Mesenteric fat pad (tissue), 1 donor: ENCODE results near the gene IFNG. TPM values are rescaled to one million over a fixed set of nuclear protein-coding genes. Genes with fewer than 3 reads are reported as not detected.

Experiments used
- DNase-seq: peaks from one replicate; pipeline ENCODE4 v3.0.0-alpha.2; 2020; ENCODE audit warnings: low spot score
- total RNA-seq: library from RNA; stranded (reverse); fragmentation: NEBNext Ultra II Directional; extraction: Animal tissue kit (Norgen Biotek cat#: 25700); gene quantifications from one replicate; pipeline ENCODE4 v1.2.1, GENCODE V29; 2021
- donor health status: DM: yes; HTN: yes; CAD: no.

IFNG gene
- total RNA-seq, 1 donor from 2014 or later = not detected

- DNase-seq = no peak
Measured at GRCh38 chr12:68169213-68169889, 9.8 kb upstream of the IFNG start.

GRCh38 chr12:68166317-68166831 is 6.8 kb upstream of the IFNG start:
- no peak for DNase-seq

DNA sequence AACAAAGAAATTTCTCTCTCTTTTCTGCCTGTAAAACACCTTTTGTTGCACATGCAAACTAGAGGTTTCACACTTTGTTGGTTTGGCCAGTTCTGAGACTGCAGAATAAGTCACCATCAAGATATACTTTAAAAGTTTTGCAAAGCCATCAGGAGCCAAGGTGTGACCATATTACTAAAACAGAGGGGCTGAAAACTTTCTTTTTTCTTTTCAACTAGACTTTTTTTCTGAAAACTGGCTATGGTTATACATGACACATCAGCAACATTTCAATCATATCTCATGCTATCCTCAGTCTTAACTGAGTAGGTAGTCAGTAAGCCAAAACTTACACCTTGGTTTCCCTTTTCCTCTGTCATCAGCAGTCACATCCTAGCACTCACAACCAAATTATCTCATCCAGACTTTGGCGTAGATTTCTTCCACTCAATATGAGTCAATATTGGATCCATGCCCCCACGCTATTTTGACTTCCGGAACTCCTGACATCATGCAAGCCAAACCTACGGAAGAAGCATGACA is 4.1 kb upstream of the IFNG start:
- DNase-seq = no peak

DNA sequence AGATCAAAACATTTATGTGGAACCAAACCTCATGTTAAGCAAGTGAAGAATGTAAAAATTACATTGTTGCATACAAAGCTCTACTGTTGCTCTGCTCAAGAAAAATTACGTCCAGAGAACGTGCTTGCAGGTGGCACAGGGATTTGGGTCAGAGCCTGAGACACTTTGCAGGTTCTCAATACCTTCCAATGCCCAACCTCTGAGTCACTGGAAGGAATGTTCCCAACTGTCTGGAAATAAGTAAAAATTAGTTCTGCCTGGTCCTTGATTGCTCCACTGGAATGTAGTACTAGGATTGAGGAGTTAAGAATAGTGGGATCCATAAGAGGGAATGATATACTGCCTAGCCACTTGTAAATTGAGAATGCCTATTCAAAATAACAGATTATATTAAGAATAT is 2.8 kb upstream of the IFNG start:
- DNase-seq = no peak

GRCh38 chr12:68158432-68158831 is 1.1 kb downstream of the IFNG start:
- no peak for DNase-seq

GRCh38 chr12:68157380-68157779 is 2.2 kb downstream of the IFNG start:
- no peak for DNase-seq

GRCh38 chr12:68156636-68157035 is 2.9 kb downstream of the IFNG start:
- no peak for DNase-seq

GRCh38 chr12:68154779-68155178 is 4.8 kb downstream of the IFNG start:
- no peak for DNase-seq

GRCh38 chr12:68148261-68148951 is 11.1 kb downstream of the IFNG start:
- DNase-seq = no peak

- no peak for DNase-seq
Measured at GRCh38 chr12:68140556-68140955, 19.0 kb downstream of the IFNG start.

- no peak for DNase-seq
Measured at GRCh38 chr12:68139941-68140340, 19.6 kb downstream of the IFNG start.

GRCh38 chr12:68139001-68139400 is 20.5 kb downstream of the IFNG start:
- DNase-seq = no peak

GRCh38 chr12:68138480-68138879 is 21.1 kb downstream of the IFNG start:
- no peak for DNase-seq

DNA sequence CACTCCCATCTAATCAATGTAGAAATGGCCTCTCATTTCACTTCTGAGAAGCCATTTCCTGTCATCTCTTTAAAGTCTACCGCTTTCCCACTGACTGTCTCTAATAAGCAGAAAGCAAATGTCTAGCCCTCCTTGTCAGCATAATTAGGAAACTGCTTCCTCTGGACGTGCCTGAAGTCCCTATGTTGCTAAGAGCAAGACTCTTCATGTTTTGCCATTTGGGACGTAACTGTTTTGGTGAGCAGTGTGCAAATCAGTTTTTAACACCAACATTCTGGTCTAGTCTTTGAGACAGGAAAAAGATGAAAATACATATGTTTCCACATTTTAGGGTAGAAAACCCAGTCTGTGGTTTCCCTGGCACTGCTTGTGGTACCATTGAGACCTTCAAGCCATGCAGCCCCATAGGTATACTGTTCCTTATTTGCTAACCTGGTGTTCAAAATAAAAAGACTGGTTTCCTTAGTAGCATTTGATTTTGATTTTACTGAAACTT is 22.2 kb downstream of the IFNG start:
- DNase-seq = no peak

GRCh38 chr12:68135520-68135919 is 24.0 kb downstream of the IFNG start:
- no peak for DNase-seq

DNA sequence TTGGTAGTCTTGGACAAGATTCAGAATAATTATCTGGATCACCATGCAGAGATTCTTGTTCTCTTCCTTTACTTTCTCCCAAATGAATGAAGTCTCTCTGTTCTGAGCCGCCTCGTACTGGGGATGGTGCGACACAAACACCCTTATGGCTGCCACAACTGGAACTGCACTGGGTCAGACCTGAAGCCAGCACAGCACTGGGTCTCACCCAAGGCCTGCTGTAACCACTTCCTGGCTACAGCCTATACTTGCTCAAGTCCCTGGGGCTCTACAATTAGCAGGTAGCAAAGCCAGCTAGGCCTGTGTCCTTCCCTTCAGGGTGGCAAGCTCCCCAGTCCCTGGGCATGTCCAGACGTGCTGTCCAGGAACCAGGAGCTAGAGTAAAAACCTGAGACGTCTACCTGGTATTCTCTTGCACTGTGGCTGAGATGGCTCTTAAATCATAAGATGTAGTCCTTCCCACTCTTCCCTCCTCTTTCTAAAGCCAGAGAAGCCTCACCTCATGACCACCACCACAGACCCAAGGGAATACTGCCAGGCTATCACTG is 27.6 kb downstream of the IFNG start:
- no peak for DNase-seq

DNA sequence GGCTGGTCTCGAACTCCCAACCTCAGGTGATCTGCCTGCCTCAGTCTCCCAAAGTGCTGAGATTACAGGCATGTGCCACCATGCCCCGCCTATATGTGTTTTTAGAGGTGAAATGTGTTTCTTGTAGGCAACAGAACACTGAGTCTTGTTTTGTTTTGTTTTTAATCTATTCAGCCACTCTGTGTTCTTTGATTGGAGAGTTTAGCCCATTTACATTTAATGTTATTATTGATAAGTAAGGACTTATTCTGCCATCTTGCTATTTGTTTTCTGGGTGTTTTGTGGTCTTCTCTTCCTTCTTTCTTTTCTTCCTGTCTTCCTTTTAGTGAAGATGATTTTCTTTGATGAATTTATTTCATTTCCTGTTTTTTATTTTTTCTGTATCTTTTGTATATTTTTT is 29.6 kb downstream of the IFNG start:
- DNase-seq = no peak

- DNase-seq = no peak
Measured at GRCh38 chr12:68122236-68122920, 37.2 kb downstream of the IFNG start.

DNA sequence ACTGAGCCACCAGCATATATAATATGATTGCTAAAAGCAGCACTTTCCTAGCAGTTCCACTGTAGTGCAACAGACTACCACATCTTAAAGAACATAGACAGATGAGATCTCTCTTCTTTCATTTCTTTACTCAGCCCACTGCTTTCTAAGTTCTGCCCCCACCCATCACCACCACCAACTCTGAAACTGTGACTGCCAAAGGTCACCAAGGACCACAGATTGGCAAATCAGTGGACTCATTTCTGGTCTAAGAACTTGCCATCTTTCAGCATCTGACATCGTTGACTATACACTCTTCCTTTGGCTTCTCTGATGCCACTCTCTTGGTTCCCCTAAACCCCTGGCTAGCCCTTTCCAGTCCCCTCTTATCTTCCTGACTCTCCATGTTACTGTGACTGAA is 38.4 kb downstream of the IFNG start:
- DNase-seq = no peak

GRCh38 chr12:68119724-68120211 is 39.8 kb downstream of the IFNG start:
- DNase-seq = no peak

DNA sequence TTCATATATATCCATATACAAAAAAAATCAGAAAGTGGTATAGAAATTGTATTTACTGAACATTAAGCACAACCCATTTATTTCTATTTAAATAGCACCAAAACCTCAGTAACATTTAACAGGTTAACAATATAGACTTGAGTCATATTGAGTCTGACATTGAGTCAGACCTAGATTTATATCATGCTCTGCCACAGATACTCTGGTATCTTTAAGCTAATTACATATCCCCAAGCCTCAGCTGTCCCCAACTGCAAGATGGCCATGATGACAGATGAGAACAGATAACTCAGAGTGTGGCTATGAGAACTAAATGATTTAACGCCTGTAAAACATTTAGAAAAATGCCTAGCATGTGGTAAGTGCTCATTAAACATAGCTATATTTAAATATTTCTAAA is 40.3 kb downstream of the IFNG start:
- no peak for DNase-seq
